MM.1S (cell line): ENCODE data around the gene ILF3.

ENCODE experiments used
- CTCF ChIP-seq: fragments of 300-600 bp; sonication (generic); IDR thresholded peaks from 2 replicates; pipeline ENCODE4 v1.5.1; 2016; ENCODE audit warnings: antibody characterized with exemption, low read length, mixed read lengths
- EZH2 ChIP-seq: fragments of 300-600 bp; sonication (generic); optimal IDR thresholded peaks from 2 replicates; pipeline ENCODE3; 2017; ENCODE audit warnings: low read depth, mild to moderate bottlenecking, antibody characterized with exemption, low read length, mixed read lengths
- EZH2phosphoT487 ChIP-seq: fragments of 300-600 bp; sonication (generic); IDR thresholded peaks from 2 replicates; pipeline ENCODE4 v1.6.1; 2018; ENCODE audit warnings: antibody characterized with exemption, low read length

- TF ChIP-seq CTCF: no peak
- TF ChIP-seq EZH2phosphoT487: no peak
- TF ChIP-seq EZH2: no peak
Observed at GRCh38 chr19:10679743-10680142, 25.6 kb downstream of the ILF3 start.
